Activated CD8-positive, alpha-beta T cell treated with anti-CD3 and anti-CD28 coated beads for 36 hours (primary cell): Measurements from ENCODE around the gene FSCN2. TPM values are rescaled to one million over a fixed set of nuclear protein-coding genes. Genes with fewer than 3 reads are reported as not detected.

Experiments used
- ATAC-seq: fragments of 200-7000 bp; cut with Tn5 transposase; one replicate; pipeline ENCODE4 v1.10.0; 2021; ENCODE audit warnings: mild to moderate bottlenecking, moderate library complexity
- CTCF ChIA-PET: fragments of 350-600 bp; sonication (Branson Sonifier 250); formaldehyde crosslinking; loops from one replicate; lab custom pipeline; 2021; ENCODE audit warnings: antibody characterized with exemption; lab: Charles Lee
- POLR2A ChIA-PET: fragments of 350-600 bp; sonication (Branson Sonifier 250); formaldehyde crosslinking; loops from one replicate; lab custom pipeline; 2021; ENCODE audit warnings: antibody characterized with exemption; lab: Charles Lee
- DNase-seq: peaks from one replicate; pipeline ENCODE4 v3.0.0-alpha.2; 2020
- H3K27ac Mint-ChIP-seq: one replicate; pipeline ENCODE4 v1.8.0; 2021; ENCODE audit warnings: mild to moderate bottlenecking, mixed read lengths
- H3K27me3 Mint-ChIP-seq: one replicate; pipeline ENCODE4 v1.8.0; 2021; ENCODE audit warnings: mixed read lengths
- H3K36me3 Mint-ChIP-seq: one replicate; pipeline ENCODE4 v1.8.0; 2021; ENCODE audit warnings: low read depth, mixed read lengths
- H3K4me1 Mint-ChIP-seq: one replicate; pipeline ENCODE4 v1.8.0; 2021; ENCODE audit warnings: low read depth, mixed read lengths
- H3K4me3 Mint-ChIP-seq: one replicate; pipeline ENCODE4 v1.8.0; 2021; ENCODE audit warnings: mild to moderate bottlenecking, moderate library complexity, mixed read lengths
- H3K9me3 Mint-ChIP-seq: one replicate; pipeline ENCODE4 v1.8.0; 2021; ENCODE audit warnings: mixed read lengths
- intact Hi-C: fragments of 100-400 bp; cut with micrococcal nuclease; formaldehyde crosslinking; loops from one replicate; pipeline ENCODE4 v1.10.0; 2022
- total RNA-seq, 2 experiments: library from RNA; stranded (reverse); gene quantifications; one replicate each; pipeline ENCODE4 v1.2.3, GENCODE V29; 2021
- TF ChIP-seq, protein P1 (sequence below): fragments of 200-600 bp; IDR thresholded peaks from one replicate; pipeline ENCODE4 v1.8.0; 2022; ENCODE audit warnings: antibody characterized with exemption, mild to moderate bottlenecking

Gene FSCN2
- total RNA-seq, 2 experiments from 2014 or later = 0.32 TPM; not detected in 1

DNA sequence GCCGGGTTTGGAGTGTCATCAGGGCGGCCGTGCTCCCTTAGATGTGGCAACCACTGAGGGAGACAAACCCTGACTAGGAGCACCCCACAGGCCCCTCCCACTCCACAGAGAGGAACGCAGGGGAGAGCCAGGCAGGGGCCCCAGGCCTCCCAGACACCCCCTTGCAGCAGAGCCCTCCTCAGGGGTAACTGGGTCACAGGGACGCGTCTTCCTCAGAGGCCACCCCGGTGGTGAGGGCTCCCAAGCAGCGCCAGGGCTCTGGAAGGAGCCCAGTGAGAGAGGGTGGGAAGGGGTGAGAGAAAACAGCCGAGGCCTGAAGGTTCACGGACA lies 11.4 kb downstream of the FSCN2 start:
- TF ChIP-seq, protein P1, sequence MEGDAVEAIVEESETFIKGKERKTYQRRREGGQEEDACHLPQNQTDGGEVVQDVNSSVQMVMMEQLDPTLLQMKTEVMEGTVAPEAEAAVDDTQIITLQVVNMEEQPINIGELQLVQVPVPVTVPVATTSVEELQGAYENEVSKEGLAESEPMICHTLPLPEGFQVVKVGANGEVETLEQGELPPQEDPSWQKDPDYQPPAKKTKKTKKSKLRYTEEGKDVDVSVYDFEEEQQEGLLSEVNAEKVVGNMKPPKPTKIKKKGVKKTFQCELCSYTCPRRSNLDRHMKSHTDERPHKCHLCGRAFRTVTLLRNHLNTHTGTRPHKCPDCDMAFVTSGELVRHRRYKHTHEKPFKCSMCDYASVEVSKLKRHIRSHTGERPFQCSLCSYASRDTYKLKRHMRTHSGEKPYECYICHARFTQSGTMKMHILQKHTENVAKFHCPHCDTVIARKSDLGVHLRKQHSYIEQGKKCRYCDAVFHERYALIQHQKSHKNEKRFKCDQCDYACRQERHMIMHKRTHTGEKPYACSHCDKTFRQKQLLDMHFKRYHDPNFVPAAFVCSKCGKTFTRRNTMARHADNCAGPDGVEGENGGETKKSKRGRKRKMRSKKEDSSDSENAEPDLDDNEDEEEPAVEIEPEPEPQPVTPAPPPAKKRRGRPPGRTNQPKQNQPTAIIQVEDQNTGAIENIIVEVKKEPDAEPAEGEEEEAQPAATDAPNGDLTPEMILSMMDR = no peak
- ChIA-PET POLR2A (interaction anchor here (0.6 to 1.0 kb wide), 2 partner anchors 11 to 37 kb away, joined by 3 read pairs; no protein-coding TSS in a partner anchor), CTCF (interaction anchor here (1.0 kb wide), 1 partner anchor 286 kb away, joined by 3 read pairs; no protein-coding TSS in a partner anchor)
- Mint-ChIP-seq H3K4me1 (no peaks in the 10 kb centered on the region), H3K9me3 (no peaks in the 10 kb centered on the region), H3K27me3 (peaks cover 15% of the 10 kb centered on the region), H3K27ac (no peak overlapping the region), H3K36me3 (peaks cover 2% of the 10 kb centered on the region), H3K4me3 (no peak overlapping the region)
- ATAC-seq (no peak), DNase-seq (no peak)
- intact Hi-C loops = no loop called here

- no peak overlapping the region for H3K4me3 Mint-ChIP-seq
- H3K27me3 Mint-ChIP-seq = peaks cover 14% of the 10 kb centered on the region
- H3K4me1 Mint-ChIP-seq = no peaks in the 10 kb centered on the region
- no peak overlapping the region for H3K27ac Mint-ChIP-seq
- H3K36me3 Mint-ChIP-seq = peaks cover 2% of the 10 kb centered on the region
- intact Hi-C loops = no loop called here
- CTCF ChIA-PET = no interaction called here
- TF ChIP-seq, protein P1 = no peak
- H3K9me3 Mint-ChIP-seq = no peaks in the 10 kb centered on the region
- DNase-seq (no peak), ATAC-seq (no peak)
- POLR2A ChIA-PET = interaction anchor here (0.6 kb wide), 2 partner anchors 38 to 163 kb away, joined by 3 read pairs; partner anchors contain the start of gene MRPL12
Measured at GRCh38 chr17:81539961-81540675, 11.9 kb downstream of the FSCN2 start.

DNA sequence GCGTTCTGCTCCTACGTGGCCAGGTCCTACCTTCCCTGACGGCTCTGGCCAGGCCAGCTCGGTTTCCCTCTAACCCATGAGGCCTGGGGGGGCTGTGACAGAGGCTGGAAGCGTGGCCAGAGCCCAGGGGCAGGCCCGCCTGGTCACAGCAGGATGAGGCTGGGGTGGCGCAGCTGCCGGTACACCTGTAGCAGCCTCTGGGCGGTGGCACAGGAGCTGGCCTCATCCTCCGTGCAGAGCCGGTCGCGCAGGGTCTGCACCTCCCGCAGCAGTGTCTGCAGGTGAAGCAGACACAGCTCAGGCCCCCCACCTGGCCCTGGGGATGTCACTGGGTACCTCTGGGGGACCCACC lies 12.5 kb downstream of the FSCN2 start:
- Mint-ChIP-seq H3K27me3 (peaks cover 13% of the 10 kb centered on the region), H3K4me3 (no peak overlapping the region), H3K36me3 (peaks cover 2% of the 10 kb centered on the region), H3K9me3 (no peaks in the 10 kb centered on the region), H3K4me1 (no peaks in the 10 kb centered on the region), H3K27ac (no peak overlapping the region)
- DNase-seq (no peak), ATAC-seq (no peak)
- intact Hi-C loops = no loop called here
- CTCF ChIA-PET = no interaction called here
- TF ChIP-seq, protein P1 = no peak
- POLR2A ChIA-PET = interaction anchor here (0.6 kb wide), 1 partner anchor 162 kb away, joined by 3 read pairs; the partner anchor contains the start of gene MRPL12

DNA sequence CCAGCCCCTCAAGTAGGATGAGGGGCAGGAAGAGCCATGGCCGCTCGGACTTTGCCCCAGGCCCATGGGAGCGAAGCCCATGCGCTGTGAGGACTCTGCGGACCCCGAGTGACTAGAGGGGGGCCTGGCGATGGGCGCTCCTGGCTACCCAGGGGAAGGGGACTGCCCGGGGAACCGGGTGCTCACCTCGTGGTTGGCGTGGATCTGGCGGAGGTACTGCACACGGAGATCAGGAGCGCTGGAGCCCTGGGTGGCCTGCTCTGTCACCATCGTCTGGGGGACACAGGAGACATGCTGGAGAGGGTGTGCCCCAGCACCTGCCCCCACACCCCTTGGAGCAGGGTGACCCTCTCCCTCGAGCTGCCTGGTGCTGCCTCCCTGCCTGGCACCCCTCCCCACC lies 12.9 kb downstream of the FSCN2 start:
- CTCF ChIA-PET = no interaction called here
- Mint-ChIP-seq H3K4me3 (no peak overlapping the region), H3K27ac (no peak overlapping the region), H3K27me3 (peaks cover 8% of the 10 kb centered on the region), H3K4me1 (no peaks in the 10 kb centered on the region), H3K9me3 (no peaks in the 10 kb centered on the region), H3K36me3 (peaks cover 5% of the 10 kb centered on the region)
- no peak for DNase-seq
- intact Hi-C loops = no loop called here
- POLR2A ChIA-PET = no interaction called here
- TF ChIP-seq, protein P1 = no peak
- ATAC-seq = no peak
